ENCODE data around the gene IQSEC1. TPM values are rescaled to one million over a fixed set of nuclear protein-coding genes. Genes with fewer than 3 reads are reported as not detected.

The IQSEC1 gene
- total and polyA plus RNA-seq, 2 donors (not counting 1 experiment from before 2014, with no cell fraction given), result 96.7 to 222 TPM

GRCh38 chr3:13050446-13050845, 22.8 kb downstream of the IQSEC1 start:
- Histone ChIP-seq H4K20me1 (ENCODE audit: control insufficient read depth, insufficient read depth, low read length, poor library complexity, severe bottlenecking) (peaks cover 12% of the 10 kb centered on the region), H3K9me3 (ENCODE audit: control extremely low read depth in 1 of 3, control insufficient read depth in 2 of 3, insufficient read depth in 1 of 3, low read length in 2 of 3) (no peaks in the 10 kb centered on the region), H3K4me3 (ENCODE audit: control extremely low read depth in 1 of 5, extremely low read depth in 1 of 5, insufficient read depth in 1 of 5, low read depth in 2 of 5, low read length in 4 of 5) (no peak overlapping the region), H3K27me3 (replicated peaks in 1 of 4; ENCODE audit: control extremely low read depth in 1 of 4, control insufficient read depth in 3 of 4, insufficient read depth in 4 of 4, low read length in 3 of 4) (no peaks in the 10 kb centered on the region), H3K9ac (ENCODE audit: low read length) (no peak overlapping the region), H3K79me2 (ENCODE audit: control insufficient read depth, insufficient read depth, low read length) (peaks cover 89% of the 10 kb centered on the region), H3K4me1 (ENCODE audit: control insufficient read depth in 2 of 2, insufficient read depth in 2 of 2, low read length in 2 of 2) (peaks cover 53 to 63% of the 10 kb centered on the region in 2 donors), H3K27ac (ENCODE audit: low read length in 2 of 2) (no peak overlapping the region), H3K4me2 (replicated peaks; ENCODE audit: low read depth, low read length, poor library complexity, severe bottlenecking) (peak overlapping the region; percentile 38), H3K36me3 (replicated peaks in 1 of 2; ENCODE audit: control extremely low read depth in 1 of 2, control insufficient read depth in 1 of 2, extremely low read depth in 1 of 2, insufficient read depth in 2 of 2, low read length in 1 of 2) (peaks cover 0 to 4% of the 10 kb centered on the region in 2 experiments), H2AFZ (ENCODE audit: insufficient read depth, low read depth, low read length, poor library complexity, severe bottlenecking) (no peak overlapping the region)
- DNase-seq (no peak), ATAC-seq (ENCODE audit: low read depth) (no peak)
- Mint-ChIP-seq H3K9me3 (ENCODE audit: insufficient read depth) (no peaks in the 10 kb centered on the region), H3K4me1 (peaks cover 67% of the 10 kb centered on the region), H3K4me3 (no peak overlapping the region), H3K27ac (peak overlapping the region; percentile 11), H3K27me3 (no peaks in the 10 kb centered on the region)
- ChIA-PET CTCF (interaction anchor here (0.6 to 6.3 kb wide), 9 partner anchors 11 to 271 kb away, joined by 3 to 31 read pairs (median 5); no protein-coding TSS in a partner anchor), POLR2A (no interaction called here)
- no CpG with 5 or more reads among the region's 3 CpGs for WGBS (ENCODE audit: insufficient coverage)
- intact Hi-C loops (cut with micrococcal nuclease), result no loop called here
- TF ChIP-seq, protein P1, sequence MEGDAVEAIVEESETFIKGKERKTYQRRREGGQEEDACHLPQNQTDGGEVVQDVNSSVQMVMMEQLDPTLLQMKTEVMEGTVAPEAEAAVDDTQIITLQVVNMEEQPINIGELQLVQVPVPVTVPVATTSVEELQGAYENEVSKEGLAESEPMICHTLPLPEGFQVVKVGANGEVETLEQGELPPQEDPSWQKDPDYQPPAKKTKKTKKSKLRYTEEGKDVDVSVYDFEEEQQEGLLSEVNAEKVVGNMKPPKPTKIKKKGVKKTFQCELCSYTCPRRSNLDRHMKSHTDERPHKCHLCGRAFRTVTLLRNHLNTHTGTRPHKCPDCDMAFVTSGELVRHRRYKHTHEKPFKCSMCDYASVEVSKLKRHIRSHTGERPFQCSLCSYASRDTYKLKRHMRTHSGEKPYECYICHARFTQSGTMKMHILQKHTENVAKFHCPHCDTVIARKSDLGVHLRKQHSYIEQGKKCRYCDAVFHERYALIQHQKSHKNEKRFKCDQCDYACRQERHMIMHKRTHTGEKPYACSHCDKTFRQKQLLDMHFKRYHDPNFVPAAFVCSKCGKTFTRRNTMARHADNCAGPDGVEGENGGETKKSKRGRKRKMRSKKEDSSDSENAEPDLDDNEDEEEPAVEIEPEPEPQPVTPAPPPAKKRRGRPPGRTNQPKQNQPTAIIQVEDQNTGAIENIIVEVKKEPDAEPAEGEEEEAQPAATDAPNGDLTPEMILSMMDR (IDR thresholded peaks at IDR 0.05), result no peak
- no peak for TF ChIP-seq EZH2 (IDR thresholded peaks at IDR 0.05; ENCODE audit: borderline replicate concordance, insufficient read depth, low read depth, low read length, poor library complexity, severe bottlenecking)

- H4K20me1 ChIP-seq (ENCODE audit: control insufficient read depth, insufficient read depth, low read length, poor library complexity, severe bottlenecking), result peaks cover 3% of the 10 kb centered on the region
- peaks cover 63 to 74% of the 10 kb centered on the region in 2 donors for H3K4me1 ChIP-seq (ENCODE audit: control insufficient read depth in 2 of 2, insufficient read depth in 2 of 2, low read length in 2 of 2)
- Mint-ChIP-seq H3K4me1 (peaks cover 74% of the 10 kb centered on the region), H3K9me3 (ENCODE audit: insufficient read depth) (no peaks in the 10 kb centered on the region), H3K27ac (peak overlapping the region; percentile 74), H3K4me3 (no peak overlapping the region), H3K27me3 (no peaks in the 10 kb centered on the region)
- no peak overlapping the region for H3K4me3 ChIP-seq (ENCODE audit: control extremely low read depth in 1 of 5, extremely low read depth in 1 of 5, insufficient read depth in 1 of 5, low read depth in 2 of 5, low read length in 4 of 5)
- no peak overlapping the region for H3K27ac ChIP-seq (ENCODE audit: low read length in 2 of 2)
- H2AFZ ChIP-seq (ENCODE audit: insufficient read depth, low read depth, low read length, poor library complexity, severe bottlenecking), result no peak overlapping the region
- H3K4me2 ChIP-seq (replicated peaks; ENCODE audit: low read depth, low read length, poor library complexity, severe bottlenecking), result peak overlapping the region; percentile 38
- ChIA-PET POLR2A (interaction anchor here (0.7 kb wide), 1 partner anchor 28 kb away, joined by 4 read pairs; no protein-coding TSS in a partner anchor), CTCF (interaction anchor here (1.5 to 6.3 kb wide), 7 partner anchors 10 to 94 kb away, joined by 5 to 31 read pairs (median 7); no protein-coding TSS in a partner anchor)
- ATAC-seq (ENCODE audit: low read depth), result no peak
- H3K27me3 ChIP-seq (replicated peaks in 1 of 4; ENCODE audit: control extremely low read depth in 1 of 4, control insufficient read depth in 3 of 4, insufficient read depth in 4 of 4, low read length in 3 of 4), result no peaks in the 10 kb centered on the region
- 100% methylated on average over 6 of the region's 6 CpGs for WGBS (ENCODE audit: insufficient coverage)
- H3K9me3 ChIP-seq (ENCODE audit: control extremely low read depth in 1 of 3, control insufficient read depth in 2 of 3, insufficient read depth in 1 of 3, low read length in 2 of 3), result no peaks in the 10 kb centered on the region
- TF ChIP-seq, protein P1 (IDR thresholded peaks at IDR 0.05), result no peak
- TF ChIP-seq EZH2 (IDR thresholded peaks at IDR 0.05; ENCODE audit: borderline replicate concordance, insufficient read depth, low read depth, low read length, poor library complexity, severe bottlenecking), result no peak
- intact Hi-C loops (cut with micrococcal nuclease), result no loop called here
- no peak for DNase-seq
- H3K9ac ChIP-seq (ENCODE audit: low read length), result no peak overlapping the region
- H3K36me3 ChIP-seq (replicated peaks in 1 of 2; ENCODE audit: control extremely low read depth in 1 of 2, control insufficient read depth in 1 of 2, extremely low read depth in 1 of 2, insufficient read depth in 2 of 2, low read length in 1 of 2), result peaks cover 0 to 4% of the 10 kb centered on the region in 2 experiments
- H3K79me2 ChIP-seq (ENCODE audit: control insufficient read depth, insufficient read depth, low read length), result peaks cover 89% of the 10 kb centered on the region
Observed at GRCh38 chr3:13049400-13049799, 23.8 kb downstream of the IQSEC1 start.
